Measurements from ENCODE around the gene MLLT1.

The MLLT1 gene

DNA sequence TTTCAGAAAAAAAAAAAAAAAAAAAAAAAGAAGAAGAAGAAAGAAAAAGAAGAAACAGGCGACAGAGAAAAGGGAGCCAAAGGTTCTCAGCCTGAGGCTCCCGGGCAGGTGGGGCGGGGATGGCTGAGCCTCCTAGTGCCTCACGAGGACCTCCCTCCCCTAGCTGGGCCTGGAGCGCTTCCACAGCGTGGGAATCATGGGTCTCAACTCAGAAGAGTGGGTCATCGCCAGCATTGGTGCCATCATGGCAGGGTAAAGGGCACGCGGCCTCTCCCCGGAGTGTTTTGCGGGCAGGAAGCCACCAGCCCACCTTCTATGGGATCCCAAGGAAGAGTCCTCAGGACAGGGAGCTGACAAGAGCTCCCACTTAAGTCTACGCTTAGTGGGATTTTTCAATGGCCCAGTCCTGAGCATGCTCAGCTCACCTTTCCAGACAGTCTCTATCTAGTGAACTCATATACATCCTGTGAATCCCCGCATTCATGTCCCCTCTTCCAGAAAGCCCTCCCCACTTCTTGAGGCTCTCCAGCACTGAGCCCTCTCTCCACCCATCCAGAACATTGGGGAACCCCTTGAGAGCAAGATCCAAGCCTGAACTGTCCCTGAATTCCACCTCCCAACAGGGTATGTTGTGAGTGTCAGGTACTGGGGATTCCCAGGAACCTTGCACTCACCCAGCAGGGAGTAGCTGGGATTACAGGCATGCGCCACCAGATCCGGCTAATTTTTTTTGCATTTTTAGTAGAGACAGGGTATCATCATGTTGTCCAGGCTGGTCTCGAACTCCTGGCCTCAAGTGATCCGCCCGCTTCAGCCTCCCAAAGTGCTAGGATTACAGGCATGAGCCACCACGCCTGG, 74.7 kb downstream of the MLLT1 start:
- DNase-seq, result no peak

DNA sequence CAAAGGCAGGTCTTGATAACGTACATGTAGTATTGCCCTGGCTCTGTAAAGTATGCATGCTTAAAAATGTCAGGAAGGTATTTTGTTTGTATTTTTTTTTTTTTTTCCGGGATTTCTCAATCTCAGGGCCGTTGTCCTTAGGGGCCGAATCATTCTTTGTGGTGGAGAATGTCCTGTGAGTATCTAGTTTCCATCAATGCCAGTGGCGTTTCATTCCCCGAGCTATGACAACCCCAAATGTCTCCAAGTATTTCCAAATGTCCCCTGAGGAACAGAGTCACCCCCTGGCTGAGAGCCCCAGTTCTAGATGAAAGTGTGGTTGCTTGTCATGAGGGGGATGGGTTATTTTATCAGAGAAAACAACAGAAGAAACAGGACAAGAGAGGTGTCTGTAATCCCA, 75.6 kb downstream of the MLLT1 start:
- DNase-seq, result no peak

DNA sequence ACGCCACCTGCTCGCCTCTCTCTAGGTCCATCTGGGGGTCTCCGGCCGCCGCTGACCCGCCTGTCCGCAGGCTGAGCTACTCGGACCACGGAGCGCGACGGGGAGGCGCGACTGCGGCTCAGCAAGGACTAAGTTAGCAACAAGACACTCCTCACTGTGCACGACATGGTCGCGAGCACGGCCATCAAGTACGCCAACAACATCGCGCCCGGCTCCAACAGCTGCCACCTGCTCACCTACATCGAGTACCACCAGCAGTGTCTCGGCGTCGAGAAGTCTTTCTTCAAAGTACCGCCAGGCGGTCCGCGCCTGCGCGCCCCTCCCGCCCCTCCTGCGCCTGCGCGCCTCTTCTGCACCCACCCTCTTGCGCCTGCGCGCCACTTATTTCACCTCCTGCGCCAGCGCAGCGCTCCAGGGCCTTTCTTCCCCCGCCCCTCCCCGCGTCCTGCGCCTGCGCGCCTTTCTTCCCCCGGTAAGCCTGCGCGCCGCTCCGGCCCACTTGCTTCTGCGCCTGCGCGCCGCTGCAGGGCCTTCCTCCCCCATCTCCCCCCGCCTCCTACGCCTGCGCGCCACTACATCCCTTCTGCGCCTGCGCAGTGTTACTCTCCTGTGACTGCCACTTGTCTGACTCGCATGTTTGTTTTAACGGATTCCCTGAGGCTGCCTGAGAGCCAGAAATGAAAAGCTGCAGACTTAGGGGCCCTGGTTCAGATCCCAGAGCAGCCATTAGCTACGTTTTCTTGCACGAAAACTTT, 80.4 kb downstream of the MLLT1 start:
- peak; percentile 99 for DNase-seq

DNA sequence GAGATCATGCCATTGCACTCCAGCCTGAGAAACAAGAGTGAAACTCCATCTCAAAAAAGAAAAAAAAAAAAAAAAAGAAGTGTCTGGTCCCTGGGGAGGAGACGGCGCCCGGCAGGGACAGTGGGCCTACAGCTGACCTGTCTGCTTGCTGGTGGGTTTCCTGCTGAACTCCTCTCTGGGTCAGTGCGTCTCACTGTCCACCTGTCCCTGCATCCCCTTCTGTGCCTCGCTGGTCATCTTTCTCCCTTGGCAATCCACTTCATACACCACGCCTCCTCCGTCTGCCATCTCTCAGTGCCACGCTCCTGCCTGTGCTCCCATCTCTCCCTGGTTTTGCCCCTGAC, 80.9 kb downstream of the MLLT1 start:
- DNase-seq, result no peak

DNA sequence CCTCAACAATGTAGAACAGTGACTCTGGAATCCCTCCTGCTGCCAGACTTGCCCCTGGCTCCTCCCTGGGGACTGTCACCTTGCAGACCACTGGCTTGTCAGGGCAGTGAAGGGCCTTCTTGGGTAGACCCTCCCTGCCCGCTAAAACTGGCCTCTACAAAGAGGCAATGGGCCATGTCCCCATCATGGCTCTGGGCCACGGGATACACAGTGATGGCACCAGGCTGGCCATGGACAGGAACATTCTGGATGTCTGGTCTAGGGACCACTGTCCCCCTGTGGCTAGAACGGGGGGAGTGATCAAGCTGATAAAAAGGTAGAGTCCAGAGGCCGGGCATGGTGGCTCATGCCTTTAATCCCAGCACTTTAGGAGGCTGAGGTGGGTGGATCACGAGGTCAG, 83.4 kb downstream of the MLLT1 start:
- no peak for DNase-seq

DNA sequence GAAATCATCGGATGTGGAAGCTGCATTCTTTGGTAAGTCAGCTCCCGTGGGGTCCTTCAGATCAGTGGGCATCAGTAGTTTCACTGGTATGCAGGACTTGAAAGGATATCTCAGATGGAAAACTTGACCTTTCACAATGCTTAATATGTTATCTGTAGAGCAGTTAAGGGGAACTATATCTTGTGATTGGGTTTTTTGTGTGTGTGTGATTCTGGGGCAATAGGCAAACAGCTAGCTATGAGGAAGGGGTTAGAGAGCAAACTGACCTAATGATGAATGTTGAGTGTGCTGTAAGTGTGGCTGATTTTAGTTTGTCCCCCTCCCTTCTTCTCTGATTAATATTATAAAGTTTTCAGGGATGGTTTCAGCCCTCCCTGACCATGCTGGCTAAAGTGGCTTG, 91.0 kb downstream of the MLLT1 start:
- no peak for DNase-seq

DNA sequence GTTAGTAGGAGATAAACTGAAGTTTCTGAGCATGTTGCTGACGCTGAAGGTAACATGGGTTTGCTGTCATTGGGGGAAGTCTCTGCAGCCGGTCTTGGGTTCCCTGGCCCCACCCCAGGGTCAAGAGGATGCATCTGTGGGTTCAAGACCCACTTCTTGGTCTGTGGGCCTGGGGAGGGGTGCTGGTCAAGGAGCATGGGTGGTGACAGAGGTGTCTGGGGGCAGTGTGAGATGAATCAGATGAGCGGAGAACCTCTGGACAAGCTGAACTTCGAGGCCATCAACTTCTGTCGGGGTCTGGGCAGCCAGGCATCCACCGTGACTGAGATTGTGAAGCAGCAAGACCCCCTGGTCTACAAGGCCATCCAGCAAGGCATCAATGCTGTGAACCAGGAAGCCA, 92.4 kb downstream of the MLLT1 start:
- no peak for DNase-seq

DNA sequence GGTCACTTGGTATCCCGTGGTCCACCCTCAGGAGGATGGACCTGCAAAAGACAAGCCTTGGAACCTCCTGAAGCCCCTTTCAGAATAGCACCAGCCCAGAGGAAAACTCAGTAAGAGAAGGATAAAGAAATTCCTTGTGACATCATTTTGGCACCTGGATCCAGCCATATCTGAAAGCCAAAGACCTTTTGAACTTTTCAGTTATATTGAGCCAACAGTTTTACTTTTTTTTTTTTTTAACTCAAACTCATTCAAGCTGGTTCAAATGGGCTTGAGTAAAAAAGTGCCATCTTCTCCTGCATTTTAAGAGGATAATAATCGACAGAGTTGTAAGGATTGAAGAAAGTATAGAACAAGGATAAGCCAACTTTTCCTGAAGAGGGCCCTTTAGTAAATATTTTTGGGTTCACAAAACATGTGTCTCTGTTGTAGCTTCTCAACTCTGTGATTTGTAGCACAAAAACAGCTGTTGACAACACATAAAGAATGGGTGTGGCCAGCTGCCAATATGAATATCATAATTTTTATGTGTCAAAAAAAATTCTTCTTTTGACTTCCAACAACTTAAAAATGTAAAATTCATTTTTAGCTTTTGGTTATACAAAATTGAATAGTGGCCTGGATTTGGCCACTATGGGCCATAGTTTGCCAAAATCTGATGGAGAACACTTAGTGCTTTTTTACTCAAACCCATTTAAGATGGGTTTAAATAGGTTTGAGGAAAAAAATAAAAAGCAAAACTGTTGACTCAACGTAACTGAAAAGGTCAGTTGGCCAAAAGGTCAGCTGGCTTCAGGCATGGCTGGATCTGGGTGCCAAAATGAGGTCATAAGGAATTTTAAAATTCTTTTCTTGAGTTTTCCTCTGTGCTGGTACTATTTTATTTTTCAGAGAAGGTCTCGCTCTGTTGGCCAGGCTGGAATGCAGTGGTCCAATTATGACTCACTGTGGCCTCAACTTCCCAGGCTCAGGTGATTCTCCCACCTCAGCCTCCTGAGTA, 93.6 kb downstream of the MLLT1 start:
- DNase-seq, result no peak

DNA sequence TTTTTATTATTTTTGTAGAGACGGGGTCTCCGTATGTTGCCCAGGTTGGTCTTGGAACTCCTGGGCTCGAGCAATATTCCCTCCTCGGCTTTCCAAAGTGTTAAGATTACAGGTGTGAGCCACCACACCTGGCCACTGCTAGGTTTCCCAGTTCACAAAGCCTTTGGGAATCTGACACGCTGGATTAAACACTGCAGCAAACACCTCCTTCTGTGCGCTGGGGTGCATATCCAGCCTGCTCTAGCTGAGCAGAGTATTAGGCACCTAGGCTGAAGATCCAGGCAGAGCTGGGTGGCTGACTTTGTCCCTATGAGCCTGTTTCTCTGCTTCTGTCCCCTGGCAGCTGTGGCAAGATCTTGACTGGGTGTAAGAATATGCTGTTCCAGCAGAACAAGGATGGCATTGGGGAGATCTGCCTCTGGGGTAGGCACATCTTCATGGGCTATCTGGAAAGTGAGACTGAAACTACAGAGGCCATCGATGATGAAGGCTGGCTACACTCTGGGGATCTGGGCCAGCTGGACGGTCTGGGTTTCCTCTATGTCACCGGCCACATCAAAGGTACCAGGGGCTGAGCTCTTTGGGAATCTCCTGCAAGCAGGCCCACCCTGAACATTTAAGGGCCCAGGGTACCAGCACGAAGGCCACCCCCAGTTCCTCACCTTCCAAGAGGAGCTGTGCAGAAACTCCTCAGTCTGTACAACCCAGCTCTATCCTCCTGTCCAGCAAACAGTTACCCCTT, 94.5 kb downstream of the MLLT1 start:
- DNase-seq, result no peak

DNA sequence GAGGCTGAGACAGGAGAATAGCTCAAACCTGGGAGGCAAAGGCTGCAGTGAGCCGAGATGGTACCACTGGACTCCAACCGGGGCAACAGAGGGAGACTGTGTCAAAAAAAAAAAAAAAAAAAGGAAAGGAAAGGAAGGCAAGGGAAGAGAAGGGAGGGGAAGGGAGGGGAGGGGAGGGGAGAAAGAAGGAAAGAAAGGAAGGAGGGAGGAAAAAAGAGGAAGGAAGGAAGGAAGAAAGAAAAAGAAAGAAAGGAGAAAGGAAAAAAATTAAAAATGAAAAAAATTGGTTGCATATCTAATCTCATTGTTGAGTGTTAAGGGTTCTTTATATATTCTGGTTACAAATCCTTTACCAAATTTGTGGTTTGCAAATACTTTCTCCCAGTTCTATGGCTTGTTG, 98.7 kb downstream of the MLLT1 start:
- DNase-seq, result no peak

DNA sequence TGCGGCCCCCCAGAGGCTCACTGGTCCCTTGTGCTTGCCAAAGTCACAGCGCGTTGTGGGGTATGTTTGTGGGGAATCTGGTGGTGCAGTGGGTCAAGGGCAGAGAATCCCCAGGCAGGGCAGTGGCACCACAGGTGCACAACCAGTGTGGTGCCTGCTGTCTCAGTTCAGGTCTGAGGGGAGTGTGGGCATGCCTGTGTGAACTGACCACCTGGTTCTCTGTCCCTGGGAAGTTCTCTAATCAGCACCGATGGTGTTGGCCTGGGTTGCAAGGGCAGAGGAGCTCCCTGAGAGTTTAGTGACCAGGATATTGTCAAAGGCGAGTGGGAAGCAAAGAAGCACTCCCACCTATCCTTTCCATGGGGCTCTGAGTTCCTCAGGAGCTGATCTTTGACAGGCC, 106.6 kb downstream of the MLLT1 start:
- DNase-seq, result no peak

DNA sequence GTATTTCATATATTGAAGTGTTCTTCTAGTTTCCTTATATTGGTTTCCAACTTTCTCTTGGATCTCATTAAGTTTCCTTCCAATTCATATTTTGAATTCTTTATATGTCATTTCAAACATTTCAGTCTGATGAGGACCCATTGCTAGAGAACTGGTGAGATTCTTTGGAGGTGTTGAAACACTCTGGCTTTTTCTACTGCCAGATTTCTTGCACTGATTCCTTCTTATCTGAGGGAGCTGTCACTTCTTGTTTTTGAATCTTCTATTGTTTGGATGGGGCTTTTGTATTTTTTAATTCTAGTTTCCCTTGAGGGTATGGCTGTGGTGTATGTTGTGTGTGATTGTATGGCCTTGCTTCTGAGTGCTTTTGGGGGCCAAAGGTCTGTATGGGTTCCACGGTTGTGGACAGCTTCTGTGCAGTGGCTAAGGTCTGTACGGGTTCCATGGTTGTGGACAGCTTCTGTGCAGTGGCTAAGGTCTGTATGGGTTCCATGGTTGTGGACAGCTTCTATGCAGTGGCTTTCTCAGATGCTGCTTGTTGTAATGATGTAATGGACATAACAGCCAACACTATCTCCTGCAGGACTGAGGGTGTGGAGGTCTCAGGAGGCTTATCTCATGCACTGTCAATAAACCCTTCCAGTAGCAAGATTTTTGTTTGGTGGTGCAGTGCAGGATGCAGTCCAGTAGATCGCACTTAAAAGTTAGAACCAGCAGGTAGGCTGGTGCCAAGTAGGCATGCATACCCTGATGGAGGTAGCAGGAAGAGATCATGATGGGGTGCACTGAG, 107.5 kb downstream of the MLLT1 start:
- DNase-seq, result no peak

DNA sequence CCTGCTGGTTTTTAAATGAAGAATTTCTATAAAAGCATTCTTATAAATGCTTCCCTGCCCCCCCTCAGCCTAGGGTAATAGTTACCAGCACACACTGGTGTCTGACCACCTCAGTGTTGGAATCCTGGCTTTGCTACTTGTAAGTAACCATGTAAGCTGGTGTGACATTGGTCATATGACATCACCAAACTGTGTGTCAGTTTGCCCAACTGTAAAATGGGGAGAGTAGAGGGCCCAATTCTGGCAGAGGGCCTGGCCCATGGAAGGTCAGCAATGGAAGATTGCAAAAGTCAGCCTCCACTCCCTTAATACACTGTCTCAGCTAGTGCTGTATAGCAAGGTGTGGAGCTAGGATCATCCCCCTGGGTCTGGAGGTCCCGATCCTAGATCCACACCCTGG, 112.7 kb downstream of the MLLT1 start:
- no peak for DNase-seq

DNA sequence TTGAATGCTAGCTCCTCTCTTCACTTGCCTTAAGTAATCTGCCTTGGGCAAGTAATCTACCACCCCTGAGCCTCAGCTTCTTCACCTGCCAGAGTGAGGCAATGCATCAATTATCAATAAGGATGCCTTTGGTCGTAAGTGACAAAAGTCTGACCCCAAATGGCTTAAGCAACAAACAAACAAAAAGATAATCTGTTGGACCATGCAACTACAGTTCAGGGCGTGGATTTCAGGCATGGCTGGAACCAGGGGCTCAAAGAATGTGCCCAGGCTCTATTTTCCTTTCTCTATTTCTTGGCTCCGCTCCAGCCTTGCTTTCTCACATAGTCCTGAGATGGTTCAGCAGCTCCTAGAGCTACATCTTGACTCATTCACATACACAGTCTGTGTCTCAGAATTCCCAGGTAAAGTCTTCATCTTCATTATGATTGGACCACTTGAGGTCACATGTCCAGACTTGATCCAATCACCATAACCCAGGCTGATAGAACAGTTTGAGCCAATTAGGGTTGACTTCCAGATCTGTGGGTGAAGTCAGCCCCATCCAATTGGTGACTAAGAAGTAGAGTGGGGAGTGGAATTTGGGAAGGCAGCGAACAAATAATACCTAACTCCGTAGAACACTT, 114.8 kb downstream of the MLLT1 start:
- DNase-seq, result no peak

DNA sequence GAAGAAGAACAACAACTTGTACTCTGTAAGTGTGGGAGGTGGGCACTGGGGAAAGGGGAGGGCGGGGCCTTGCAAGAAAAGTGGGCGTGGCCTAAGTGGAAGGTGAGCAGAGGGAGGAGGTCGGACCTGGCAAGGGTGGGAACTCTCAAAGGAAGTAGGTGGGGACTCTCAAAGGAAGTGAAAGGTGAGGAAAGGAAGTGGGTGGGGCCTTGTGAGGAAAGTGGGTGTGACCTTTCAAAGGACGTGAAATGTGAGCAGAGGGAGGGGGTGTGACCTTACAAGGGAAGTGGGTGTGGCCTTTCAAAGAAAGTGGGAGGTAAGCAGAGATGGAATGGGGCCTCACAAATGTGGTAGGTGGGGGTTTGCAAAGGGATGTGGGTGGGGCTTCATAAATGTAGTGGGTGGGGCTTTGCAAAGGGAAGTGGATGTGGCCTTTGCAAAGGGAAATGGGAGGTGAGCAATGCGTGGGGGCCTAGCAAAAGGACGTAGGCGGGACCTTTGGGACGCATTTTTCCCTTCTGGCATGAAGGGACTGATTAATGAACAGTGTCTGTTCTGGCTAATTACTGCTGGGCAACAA, 118.4 kb downstream of the MLLT1 start:
- DNase-seq, result peak; percentile 84

All from GDM1 (cell line).